ENCODE data around the gene ZNF865. TPM values are rescaled to one million over a fixed set of nuclear protein-coding genes. Genes with fewer than 3 reads are reported as not detected.
A peak's percentile ranks its signal among the peaks of the same experiment; 100 is the strongest.

The ZNF865 gene
- total and polyA plus RNA-seq, 2 experiments from 2014 or later: 1.9 to 11.2 TPM

GRCh38 chr19:55617426-55617825 lies 12.0 kb downstream of the ZNF865 start:
- DNase-seq (ENCODE audit: low read depth in 1 of 2, low spot score in 1 of 2): no peak
- Histone ChIP-seq H3K27ac (peak overlapping the region; percentile 25), H3K9me3 (ENCODE audit: low read depth) (no peaks in the 10 kb centered on the region), H3K27me3 (no peaks in the 10 kb centered on the region), H3K36me3 (peaks cover 22% of the 10 kb centered on the region), H3K4me1 (ENCODE audit: low read depth) (no peaks in the 10 kb centered on the region), H3K4me3 (no peak overlapping the region)
- TF ChIP-seq CTCF (IDR thresholded peaks at IDR 0.05; ENCODE audit: low read depth, low read length): no peak

GRCh38 chr19:55618426-55618825 lies 13.0 kb downstream of the ZNF865 start:
- no peak for DNase-seq (ENCODE audit: low read depth in 1 of 2, low spot score in 1 of 2)
- TF ChIP-seq CTCF (IDR thresholded peaks at IDR 0.05; ENCODE audit: low read depth, low read length): no peak
- H3K36me3 ChIP-seq: peaks cover 22% of the 10 kb centered on the region

GRCh38 chr19:55619286-55619685 lies 13.8 kb downstream of the ZNF865 start:
- Histone ChIP-seq H3K4me1 (ENCODE audit: low read depth) (peaks cover 3% of the 10 kb centered on the region), H3K9me3 (ENCODE audit: low read depth) (no peaks in the 10 kb centered on the region), H3K4me3 (no peak overlapping the region), H3K36me3 (peaks cover 22% of the 10 kb centered on the region), H3K27ac (no peak overlapping the region), H3K27me3 (no peaks in the 10 kb centered on the region)
- DNase-seq (ENCODE audit: low read depth in 1 of 2, low spot score in 1 of 2): peak in 1 of 2 donors; percentile 40
- no peak for TF ChIP-seq CTCF (IDR thresholded peaks at IDR 0.05; ENCODE audit: low read depth, low read length)

More at GRCh38 chr19:55618426-55618825, 13.0 kb downstream of the ZNF865 start:
- Histone ChIP-seq H3K9me3 (ENCODE audit: low read depth) (no peaks in the 10 kb centered on the region), H3K27me3 (no peaks in the 10 kb centered on the region), H3K4me1 (ENCODE audit: low read depth) (peaks cover 1% of the 10 kb centered on the region), H3K27ac (no peak overlapping the region), H3K4me3 (no peak overlapping the region)

- Histone ChIP-seq H3K4me1 (ENCODE audit: low read depth) (peaks cover 3% of the 10 kb centered on the region), H3K36me3 (peaks cover 20% of the 10 kb centered on the region), H3K9me3 (ENCODE audit: low read depth) (no peaks in the 10 kb centered on the region), H3K27me3 (no peaks in the 10 kb centered on the region), H3K4me3 (no peak overlapping the region), H3K27ac (no peak overlapping the region)
- peak in 1 of 2 donors; percentile 43 for DNase-seq (ENCODE audit: low read depth in 1 of 2, low spot score in 1 of 2)
- TF ChIP-seq CTCF (IDR thresholded peaks at IDR 0.05; ENCODE audit: low read depth, low read length): no peak
Measured at GRCh38 chr19:55620410-55621204, 15.2 kb downstream of the ZNF865 start.

- Histone ChIP-seq H3K36me3 (peaks cover 14% of the 10 kb centered on the region), H3K27ac (no peak overlapping the region), H3K27me3 (no peaks in the 10 kb centered on the region), H3K9me3 (ENCODE audit: low read depth) (no peaks in the 10 kb centered on the region), H3K4me3 (no peak overlapping the region), H3K4me1 (ENCODE audit: low read depth) (peaks cover 3% of the 10 kb centered on the region)
- no peak for DNase-seq (ENCODE audit: low read depth in 1 of 2, low spot score in 1 of 2)
- no peak for TF ChIP-seq CTCF (IDR thresholded peaks at IDR 0.05; ENCODE audit: low read depth, low read length)
Measured at GRCh38 chr19:55621205-55621672, 15.8 kb downstream of the ZNF865 start.
